Epithelial cell of proximal tubule (primary cell): ENCODE results near the gene SFXN5. TPM values are rescaled to one million over a fixed set of nuclear protein-coding genes. Genes with fewer than 3 reads are reported as not detected.

Experiments
- DNase-seq: peaks from one replicate; pipeline ENCODE4 v3.0.0-alpha.2; 2011; ENCODE audit warnings: low read depth
- H3K4me3 ChIP-seq: 2 replicates; pipeline ENCODE4 v1.5.1; 2011; ENCODE audit warnings: low read depth, mild to moderate bottlenecking, low read length
- CTCF ChIP-seq: conservative IDR thresholded peaks from 2 replicates; pipeline ENCODE4 v1.5.1; 2012; ENCODE audit warnings: low read depth, mild to moderate bottlenecking, low read length
- total RNA-seq: library from RNA; depleted of rRNA; stranded (reverse); fragments of >200 nt; gene quantifications from 2 replicates; pipeline ENCODE4 v1.2.3, GENCODE V29; 2015

Gene SFXN5
- total RNA-seq, 1 donor from 2014 or later = 8.4 TPM

GRCh38 chr2:72980535-72981217 is 90.8 kb downstream of the SFXN5 start:
- peak; percentile 31 for DNase-seq
- no peak for TF ChIP-seq CTCF
- no peak overlapping the region for H3K4me3 ChIP-seq

- H3K4me3 ChIP-seq = no peak overlapping the region
- DNase-seq = no peak
- no peak for TF ChIP-seq CTCF
Measured at GRCh38 chr2:72979896-72980295, 91.6 kb downstream of the SFXN5 start.

- DNase-seq = no peak
- no peak for TF ChIP-seq CTCF
- H3K4me3 ChIP-seq = no peak overlapping the region
Measured at GRCh38 chr2:72975017-72975416, 96.5 kb downstream of the SFXN5 start.

GRCh38 chr2:72974436-72974754 is 97.1 kb downstream of the SFXN5 start:
- TF ChIP-seq CTCF = no peak
- no peak overlapping the region for H3K4me3 ChIP-seq
- DNase-seq = no peak

GRCh38 chr2:72973566-72974435 is 97.7 kb downstream of the SFXN5 start:
- TF ChIP-seq CTCF = peak; percentile 91
- no peak overlapping the region for H3K4me3 ChIP-seq

GRCh38 chr2:72973137-72973535 is 98.4 kb downstream of the SFXN5 start:
- H3K4me3 ChIP-seq = no peak overlapping the region
- TF ChIP-seq CTCF = no peak
- DNase-seq = no peak

More at GRCh38 chr2:72973566-72974435, 97.7 kb downstream of the SFXN5 start:
- DNase-seq = no peak
